Lung (tissue), 12 donors: ENCODE data around the gene PPA2. TPM values are rescaled to one million over a fixed set of nuclear protein-coding genes. Genes with fewer than 3 reads are reported as not detected.

Source experiments
- ATAC-seq: fragments of 200-7000 bp; cut with Tn5 transposase; one replicate; pipeline ENCODE4 v1.9.1; 2020; ENCODE audit warnings: moderate number of reproducible peaks; ENCODE audit not compliant: insufficient read depth, low FRiP score
- DNase-seq, 3 donors: peaks; one replicate each; pipeline ENCODE4 v3.0.0-alpha.2; 2013 to 2017
- H3K27ac ChIP-seq, 2 donors: one replicate each; pipeline ENCODE4 v1.5.1; 2013; ENCODE audit warnings: mild to moderate bottlenecking in 2 of 2, moderate library complexity in 2 of 2, control low read depth in 1 of 2, inconsistent platforms in 1 of 2, low read depth in 1 of 2, low read length in 1 of 2
- H3K27me3 ChIP-seq, 3 donors: one replicate each; pipeline ENCODE4 v1.5.1; 2013; ENCODE audit warnings: low read length in 2 of 3; ENCODE audit not compliant: control insufficient read depth in 3 of 3, insufficient read depth in 3 of 3
- H3K36me3 ChIP-seq, 4 donors: one replicate each; pipeline ENCODE4 v1.5.1; 2013; ENCODE audit warnings: low read length in 4 of 4, mild to moderate bottlenecking in 1 of 4, moderate library complexity in 1 of 4; ENCODE audit not compliant: control insufficient read depth in 4 of 4, insufficient read depth in 4 of 4
- H3K4me1 ChIP-seq, 5 donors: one replicate each; pipeline ENCODE4 v1.5.1; 2013; ENCODE audit warnings: low read length in 5 of 5, mild to moderate bottlenecking in 2 of 5, moderate library complexity in 1 of 5; ENCODE audit not compliant: control insufficient read depth in 5 of 5, insufficient read depth in 5 of 5
- H3K4me3 ChIP-seq: one replicate; pipeline ENCODE4 v1.5.1; 2013; ENCODE audit warnings: mild to moderate bottlenecking, control low read depth, moderate library complexity
- H3K9ac ChIP-seq, 2 donors: one replicate each; pipeline ENCODE4 v1.5.1; 2013; ENCODE audit warnings: low read length in 2 of 2, control low read depth in 1 of 2; ENCODE audit not compliant: insufficient read depth in 1 of 2
- H3K9me3 ChIP-seq, 4 donors: one replicate each; pipeline ENCODE4 v1.5.1; 2013; ENCODE audit warnings: low read length in 3 of 4, mild to moderate bottlenecking in 1 of 4, moderate library complexity in 1 of 4; ENCODE audit not compliant: control insufficient read depth in 4 of 4, insufficient read depth in 3 of 4
- WGBS, 2 donors: extraction: QIAGEN DNeasy Blood & Tissue Kit; methylation state at CpG; one replicate each; pipeline ENCODE4 v1.1.7; 2013; 5-methylcytosine and 5-hydroxymethylcytosine counted together
- polyA plus RNA-seq, 2 donors: library from polyadenylated mRNA; stranded (reverse); fragments of 200-250 nt; gene quantifications; one replicate each; pipeline ENCODE4 v1.2.1, GENCODE V29; 2013
- total RNA-seq, 2 donors: library from RNA; depleted of rRNA in 1 of 2; stranded (reverse); fragments of >200 nt in 1 of 2; gene quantifications; one replicate each; pipeline ENCODE4 v1.2.1, GENCODE V29; 2014 to 2021
- TF ChIP-seq, protein P1 (sequence below): IDR thresholded peaks from 2 replicates; pipeline ENCODE4 v1.5.1; 2012; ENCODE audit warnings: mild to moderate bottlenecking; ENCODE audit errors: control extremely low read depth, extremely low read depth
- donor health status: control.
- donor health status: control.
- donor health status: Bipolar disorder and iron deficiency.
- donor health status: healthy.
- donor health status: DM: yes; HTN: yes; CAD: no.

PPA2 gene
- total and polyA plus RNA-seq, 4 donors: 70.0 to 114 (median 77.1) TPM

DNA sequence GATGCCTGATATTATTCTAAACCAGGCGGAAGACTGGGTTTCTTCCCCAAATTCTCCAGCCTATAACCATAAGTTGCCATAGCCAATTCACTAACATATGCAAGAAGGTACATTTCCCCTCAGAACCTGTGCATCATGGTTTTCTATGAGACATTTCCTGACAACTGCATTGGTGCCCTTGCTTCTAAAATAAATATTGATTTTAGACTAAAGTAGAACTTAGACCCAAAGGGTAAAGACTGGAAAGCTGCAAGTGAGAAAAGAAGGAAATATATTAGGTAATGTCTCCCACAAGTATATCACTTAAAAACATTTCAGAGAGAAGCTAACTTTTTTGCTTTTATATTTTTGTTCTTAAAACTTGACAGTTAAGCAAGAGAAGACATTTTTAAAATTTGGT, 125.1 kb downstream of the PPA2 start:
- peaks cover 0 to 34% (median 3%) of the 10 kb centered on the region in 5 donors for H3K4me1 ChIP-seq
- no peak overlapping the region for H3K9ac ChIP-seq
- no peaks in the 10 kb centered on the region for H3K9me3 ChIP-seq
- 98 to 100% methylated on average over 1 of the region's 1 CpG for WGBS, 2 donors
- H3K36me3 ChIP-seq: peaks cover 0 to 2% (median 0%) of the 10 kb centered on the region in 4 donors
- H3K4me3 ChIP-seq: no peak overlapping the region
- H3K27me3 ChIP-seq: no peaks in the 10 kb centered on the region
- TF ChIP-seq, protein P1, sequence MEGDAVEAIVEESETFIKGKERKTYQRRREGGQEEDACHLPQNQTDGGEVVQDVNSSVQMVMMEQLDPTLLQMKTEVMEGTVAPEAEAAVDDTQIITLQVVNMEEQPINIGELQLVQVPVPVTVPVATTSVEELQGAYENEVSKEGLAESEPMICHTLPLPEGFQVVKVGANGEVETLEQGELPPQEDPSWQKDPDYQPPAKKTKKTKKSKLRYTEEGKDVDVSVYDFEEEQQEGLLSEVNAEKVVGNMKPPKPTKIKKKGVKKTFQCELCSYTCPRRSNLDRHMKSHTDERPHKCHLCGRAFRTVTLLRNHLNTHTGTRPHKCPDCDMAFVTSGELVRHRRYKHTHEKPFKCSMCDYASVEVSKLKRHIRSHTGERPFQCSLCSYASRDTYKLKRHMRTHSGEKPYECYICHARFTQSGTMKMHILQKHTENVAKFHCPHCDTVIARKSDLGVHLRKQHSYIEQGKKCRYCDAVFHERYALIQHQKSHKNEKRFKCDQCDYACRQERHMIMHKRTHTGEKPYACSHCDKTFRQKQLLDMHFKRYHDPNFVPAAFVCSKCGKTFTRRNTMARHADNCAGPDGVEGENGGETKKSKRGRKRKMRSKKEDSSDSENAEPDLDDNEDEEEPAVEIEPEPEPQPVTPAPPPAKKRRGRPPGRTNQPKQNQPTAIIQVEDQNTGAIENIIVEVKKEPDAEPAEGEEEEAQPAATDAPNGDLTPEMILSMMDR: no peak
- no peak for ATAC-seq
- DNase-seq: no peak
- no peak overlapping the region for H3K27ac ChIP-seq

- ATAC-seq: no peak
- WGBS, 2 donors: 86 to 87% methylated on average over 2 of the region's 2 CpGs
- TF ChIP-seq, protein P1: no peak
Measured at GRCh38 chr4:105346869-105347268, 127.0 kb downstream of the PPA2 start.

DNA sequence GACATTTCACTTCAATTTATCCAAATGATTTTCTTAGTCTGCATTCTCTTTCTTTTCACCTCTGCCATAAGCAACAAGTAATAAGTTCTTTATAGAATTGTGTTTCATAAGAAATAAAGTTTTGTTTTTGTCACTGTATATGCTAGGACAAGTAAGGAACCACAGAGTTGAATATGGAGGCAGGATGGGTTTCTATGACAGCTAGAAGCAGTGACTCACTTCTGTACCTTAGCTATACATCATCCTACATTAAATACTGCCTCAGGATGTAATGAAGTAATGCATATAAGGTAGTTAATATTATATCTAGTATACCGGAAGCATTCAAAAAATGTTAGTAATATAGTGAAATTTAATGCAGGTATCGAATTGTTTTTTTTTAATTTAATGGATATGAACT, 128.0 kb downstream of the PPA2 start:
- Histone ChIP-seq H3K27ac (no peak overlapping the region), H3K9me3 (no peaks in the 10 kb centered on the region), H3K9ac (no peak overlapping the region), H3K4me3 (no peak overlapping the region), H3K27me3 (no peaks in the 10 kb centered on the region), H3K36me3 (no peaks in the 10 kb centered on the region), H3K4me1 (peaks cover 0 to 36% (median 3%) of the 10 kb centered on the region in 5 donors)
- 98 to 100% methylated on average over 2 of the region's 2 CpGs for WGBS, 2 donors
- TF ChIP-seq, protein P1: no peak
- DNase-seq (no peak), ATAC-seq (no peak)

More at GRCh38 chr4:105346869-105347268, 127.0 kb downstream of the PPA2 start:
- H3K9ac ChIP-seq: no peak overlapping the region
- H3K4me1 ChIP-seq: peaks cover 0 to 46% (median 3%) of the 10 kb centered on the region in 5 donors
- H3K36me3 ChIP-seq: no peaks in the 10 kb centered on the region
- no peak overlapping the region for H3K4me3 ChIP-seq
- no peaks in the 10 kb centered on the region for H3K27me3 ChIP-seq
- H3K9me3 ChIP-seq: no peaks in the 10 kb centered on the region
- no peak for DNase-seq
- H3K27ac ChIP-seq: no peak overlapping the region

DNA sequence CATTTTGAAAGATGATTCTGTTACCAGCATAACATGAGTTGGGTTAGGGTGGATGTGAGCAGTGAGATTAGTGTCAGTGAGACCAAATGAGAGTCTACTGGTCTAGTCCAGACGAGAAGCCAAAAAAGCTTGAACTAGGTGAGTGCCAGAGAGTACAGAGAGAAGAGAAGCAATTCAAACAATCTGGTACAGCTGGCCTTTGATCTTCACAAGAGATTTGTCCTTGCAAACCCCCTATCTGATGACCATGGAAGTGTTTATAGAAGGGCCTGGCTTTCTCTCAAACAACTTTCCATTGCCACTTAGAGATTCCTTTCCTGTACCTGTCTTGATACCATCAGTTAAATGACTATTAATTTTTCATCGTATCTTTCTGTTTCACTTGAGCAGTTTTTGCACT, 128.5 kb downstream of the PPA2 start:
- DNase-seq: no peak
- WGBS, 2 donors: 52 to 79% methylated on average over 2 of the region's 2 CpGs
- H3K27ac ChIP-seq: no peak overlapping the region
- no peak overlapping the region for H3K4me3 ChIP-seq
- peaks cover 0 to 31% (median 3%) of the 10 kb centered on the region in 5 donors for H3K4me1 ChIP-seq
- H3K9me3 ChIP-seq: no peaks in the 10 kb centered on the region
- no peaks in the 10 kb centered on the region for H3K27me3 ChIP-seq
- no peak for ATAC-seq
- TF ChIP-seq, protein P1: no peak
- H3K9ac ChIP-seq: no peak overlapping the region
- H3K36me3 ChIP-seq: no peaks in the 10 kb centered on the region
